ENCODE results near the gene DCX.

Gene DCX

GRCh38 chrX:111254896-111255693, 156.9 kb downstream of the DCX start:
- H4K20me1 ChIP-seq = no peaks in the 10 kb centered on the region; the same call in 1 of the 2 replicates
- no peaks in the 10 kb centered on the region for H3K36me3 ChIP-seq
- no peak overlapping the region for H3K27ac ChIP-seq
- H3K9me3 ChIP-seq = no peaks in the 10 kb centered on the region
- H3K9ac ChIP-seq = no peak overlapping the region
- no peaks in the 10 kb centered on the region for H3K4me1 ChIP-seq
- TF ChIP-seq Cebpa-rat (IDR thresholded peaks at IDR 0.05) = no peak
- peaks cover 87% of the 10 kb centered on the region for H3K27me3 ChIP-seq
- H3K4me3 ChIP-seq = no peak overlapping the region
- H3K4me2 ChIP-seq = no peak overlapping the region

GRCh38 chrX:111244235-111244750, 167.7 kb downstream of the DCX start:
- peaks cover 77% of the 10 kb centered on the region for H3K27me3 ChIP-seq
- H3K36me3 ChIP-seq = no peaks in the 10 kb centered on the region
- no peak overlapping the region for H3K9ac ChIP-seq
- no peaks in the 10 kb centered on the region for H3K4me1 ChIP-seq
- no peaks in the 10 kb centered on the region for H3K9me3 ChIP-seq
- no peak for TF ChIP-seq Cebpa-rat (IDR thresholded peaks at IDR 0.05)
- H3K27ac ChIP-seq = no peak overlapping the region
- peaks cover 10% of the 10 kb centered on the region; the same call in 1 of the 2 replicates for H4K20me1 ChIP-seq
- no peak overlapping the region for H3K4me3 ChIP-seq
- H3K4me2 ChIP-seq = no peak overlapping the region

Measured in BLaER1 (cell line).